OCI-LY7 (cell line): ENCODE data around the gene HOXB3. TPM values are rescaled to one million over a fixed set of nuclear protein-coding genes. Genes with fewer than 3 reads are reported as not detected.

Source experiments
- BruUV-seq: library from RNA; stranded (reverse); fragments of 400-500 nt; replicated peaks from 2 replicates; lab custom pipeline; 2021; lab: Mats Ljungman, UMichigan
- CTCF ChIA-PET: fragments of 300-600 bp; sonication (Branson Sonifier 250); formaldehyde crosslinking; loops from one replicate; lab custom pipeline; 2022; ENCODE audit warnings: antibody characterized with exemption; ENCODE audit not compliant: unreplicated experiment; lab: Charles Lee
- POLR2A ChIA-PET: fragments of 300-600 bp; sonication (Branson Sonifier 250); formaldehyde crosslinking; loops from one replicate; lab custom pipeline; 2022; ENCODE audit warnings: antibody characterized with exemption; lab: Charles Lee
- DNase-seq: peaks from one replicate; pipeline ENCODE4 v3.0.0-alpha.2; 2015; ENCODE audit warnings: low spot score
- H2AFZ ChIP-seq: fragments of 200-600 bp; sonication (generic), shearing (Covaris generic); 2 replicates; pipeline ENCODE4 v1.6.1; 2014; ENCODE audit warnings: mild to moderate bottlenecking, antibody characterized with exemption, low read length, moderate library complexity
- H3K27ac ChIP-seq: fragments of 200-600 bp; sonication (generic); 2 replicates; pipeline ENCODE4 v1.5.1; 2014; ENCODE audit warnings: mixed run types, low read depth, mild to moderate bottlenecking, moderate library complexity, low read length, inconsistent platforms; ENCODE audit not compliant: poor library complexity, severe bottlenecking
- H3K36me3 ChIP-seq: fragments of 200-600 bp; sonication (generic); 2 replicates; pipeline ENCODE4 v1.6.1; 2014; ENCODE audit warnings: mild to moderate bottlenecking, antibody characterized with exemption, low read length, moderate library complexity, mixed read lengths; ENCODE audit not compliant: insufficient read depth
- H3K4me1 ChIP-seq: fragments of 200-600 bp; sonication (generic); 2 replicates; pipeline ENCODE4 v1.5.1; 2014; ENCODE audit warnings: mild to moderate bottlenecking, low read length; ENCODE audit not compliant: insufficient read depth, poor library complexity, severe bottlenecking
- H3K4me2 ChIP-seq: fragments of 200-600 bp; sonication (generic); 2 replicates; pipeline ENCODE4 v1.6.1; 2014; ENCODE audit warnings: mild to moderate bottlenecking, low read length
- H3K4me3 ChIP-seq: fragments of 200-600 bp; sonication (generic); 2 replicates; pipeline ENCODE4 v1.5.1; 2014; ENCODE audit warnings: mild to moderate bottlenecking, low read depth, low read length; ENCODE audit not compliant: poor library complexity, severe bottlenecking
- H3K79me2 ChIP-seq: fragments of 200-600 bp; sonication (generic); 2 replicates; pipeline ENCODE4 v1.6.1; 2016; ENCODE audit warnings: low read depth, mild to moderate bottlenecking, low read length, moderate library complexity, mixed read lengths; ENCODE audit not compliant: insufficient read depth
- H3K9me2 ChIP-seq: fragments of 200-600 bp; sonication (generic); 2 replicates; pipeline ENCODE4 v1.6.1; 2016; ENCODE audit warnings: mild to moderate bottlenecking, low read length, mixed read lengths; ENCODE audit not compliant: insufficient read depth
- H3K9me3 ChIP-seq: fragments of 200-600 bp; sonication (generic); 2 replicates; pipeline ENCODE4 v1.6.1; 2014; ENCODE audit warnings: mild to moderate bottlenecking, mixed run types, low read length, mixed read lengths
- H4K20me1 ChIP-seq: fragments of 200-600 bp; sonication (generic); 2 replicates; pipeline ENCODE4 v1.6.1; 2014; ENCODE audit warnings: mild to moderate bottlenecking, antibody characterized with exemption, low read length, moderate library complexity, mixed read lengths; ENCODE audit not compliant: insufficient read depth
- CTCF ChIP-seq: fragments of 200-600 bp; sonication (generic); conservative IDR thresholded peaks from 2 replicates; pipeline ENCODE4 v1.5.1; 2014; ENCODE audit warnings: mild to moderate bottlenecking, antibody characterized with exemption, low read length, moderate library complexity, mixed read lengths
- EZH2phosphoT487 ChIP-seq: fragments of 200-600 bp; sonication (generic); IDR thresholded peaks from 2 replicates; pipeline ENCODE4 v1.6.1; 2018; ENCODE audit warnings: low read depth, borderline replicate concordance, mild to moderate bottlenecking, mixed run types, antibody characterized with exemption, low read length, moderate library complexity, mixed read lengths
- intact Hi-C: fragments of 100-400 bp; cut with micrococcal nuclease; formaldehyde crosslinking; loops from one replicate; pipeline ENCODE4 v1.10.0; 2022; ENCODE audit not compliant: unreplicated experiment
- total RNA-seq, 2 experiments: library from RNA; depleted of rRNA in 1 of 2; stranded (reverse); fragments of >200 nt in 1 of 2; shearing (Covaris generic) in 1 of 2; gene quantifications; 2 replicates each; pipeline ENCODE4 v1.2.3, GENCODE V29; 2014 to 2022

The HOXB3 gene
- total RNA-seq, 2 experiments from 2014 or later: 7.7 to 13.0 TPM

GRCh38 chr17:48596735-48597527, 6.9 kb upstream of the HOXB3 start:
- peak overlapping the region; percentile 40 for H2AFZ ChIP-seq
- H3K79me2 ChIP-seq: no peaks in the 10 kb centered on the region
- H3K9me2 ChIP-seq: no peaks in the 10 kb centered on the region
- intact Hi-C loops: loop anchor here (10.0 kb wide), 1 partner anchor 332 kb away; no protein-coding TSS in a partner anchor
- ChIA-PET CTCF (no interaction called here), POLR2A (no interaction called here)
- peaks cover 6% of the 10 kb centered on the region for H3K4me1 ChIP-seq
- H3K4me3 ChIP-seq: peak overlapping the region; percentile 57
- TF ChIP-seq EZH2phosphoT487: no peak
- TF ChIP-seq CTCF: no peak
- H4K20me1 ChIP-seq: no peaks in the 10 kb centered on the region
- DNase-seq: no peak
- H3K36me3 ChIP-seq: no peaks in the 10 kb centered on the region
- H3K27ac ChIP-seq: no peak overlapping the region
- H3K4me2 ChIP-seq: peak overlapping the region; percentile 60
- H3K9me3 ChIP-seq: no peaks in the 10 kb centered on the region
- no TSS peak for BruUV-seq

GRCh38 chr17:48596000-48596734, 6.1 kb upstream of the HOXB3 start:
- ChIA-PET CTCF (no interaction called here), POLR2A (no interaction called here)
- Histone ChIP-seq H3K9me2 (no peaks in the 10 kb centered on the region), H2AFZ (no peak overlapping the region), H3K27ac (no peak overlapping the region), H3K4me1 (peaks cover 6% of the 10 kb centered on the region), H3K79me2 (no peaks in the 10 kb centered on the region), H3K4me3 (no peak overlapping the region), H3K36me3 (no peaks in the 10 kb centered on the region), H4K20me1 (no peaks in the 10 kb centered on the region), H3K9me3 (no peaks in the 10 kb centered on the region), H3K4me2 (no peak overlapping the region)
- intact Hi-C loops: loop anchor here (10.0 kb wide), 1 partner anchor 331 kb away; no protein-coding TSS in a partner anchor
- TF ChIP-seq CTCF: no peak
- TF ChIP-seq EZH2phosphoT487: no peak
- no peak for DNase-seq
- BruUV-seq: no TSS peak
